ENCODE data around the gene DDA1.

Gene DDA1

GRCh38 chr19:17303940-17304267, 5.5 kb upstream of the DDA1 start:
- H3K9me3 ChIP-seq (ENCODE audit: low read depth, low read length) = no peaks in the 10 kb centered on the region
- peaks cover 2% of the 10 kb centered on the region; the same call in 1 of the 2 replicates for H3K36me3 ChIP-seq (ENCODE audit: insufficient read depth, low read length)
- no peak overlapping the region for H3K27ac ChIP-seq
- H3K9ac ChIP-seq (ENCODE audit: insufficient read length) = no peak overlapping the region
- peak overlapping the region; percentile 95 for H3K4me3 ChIP-seq
- DNase-seq (ENCODE audit: low read depth, low spot score) = no peak
- TF ChIP-seq EZH2 (IDR thresholded peaks at IDR 0.05) = no peak
- no peak for TF ChIP-seq FOXP2 (optimal IDR thresholded peaks at IDR 0.05; ENCODE audit: control extremely low read depth, extremely low read length, insufficient read depth)
- TF ChIP-seq POLR2AphosphoS5 (IDR thresholded peaks at IDR 0.05; ENCODE audit: borderline replicate concordance, low read depth, low read length) = no peak

GRCh38 chr19:17304386-17305215, 4.8 kb upstream of the DDA1 start:
- no peak for DNase-seq (ENCODE audit: low read depth, low spot score)
- H3K9ac ChIP-seq (ENCODE audit: insufficient read length) = no peak overlapping the region
- H3K36me3 ChIP-seq (ENCODE audit: insufficient read depth, low read length) = no peaks in the 10 kb centered on the region
- no peaks in the 10 kb centered on the region for H3K9me3 ChIP-seq (ENCODE audit: low read depth, low read length)
- H3K27ac ChIP-seq = peak overlapping the region; percentile 30; the same call in 1 of the 2 replicates
- no peak for TF ChIP-seq EZH2 (IDR thresholded peaks at IDR 0.05)
- TF ChIP-seq FOXP2 (optimal IDR thresholded peaks at IDR 0.05; ENCODE audit: control extremely low read depth, extremely low read length, insufficient read depth) = no peak
- no peak for TF ChIP-seq POLR2AphosphoS5 (IDR thresholded peaks at IDR 0.05; ENCODE audit: borderline replicate concordance, low read depth, low read length)
- peak overlapping the region; percentile 95 for H3K4me3 ChIP-seq

- no peaks in the 10 kb centered on the region for H3K36me3 ChIP-seq (ENCODE audit: insufficient read depth, low read length)
- H3K4me3 ChIP-seq = peak overlapping the region; percentile 95
- no peak for DNase-seq (ENCODE audit: low read depth, low spot score)
- TF ChIP-seq EZH2 (IDR thresholded peaks at IDR 0.05) (no peak), POLR2AphosphoS5 (IDR thresholded peaks at IDR 0.05; ENCODE audit: borderline replicate concordance, low read depth, low read length) (no peak), FOXP2 (optimal IDR thresholded peaks at IDR 0.05; ENCODE audit: control extremely low read depth, extremely low read length, insufficient read depth) (no peak)
- H3K9ac ChIP-seq (ENCODE audit: insufficient read length) = no peak overlapping the region
- H3K9me3 ChIP-seq (ENCODE audit: low read depth, low read length) = no peaks in the 10 kb centered on the region
- peak overlapping the region; percentile 30; the same call in 1 of the 2 replicates for H3K27ac ChIP-seq
Measured at GRCh38 chr19:17305216-17305516, 4.2 kb upstream of the DDA1 start.

- no peak for TF ChIP-seq FOXP2 (optimal IDR thresholded peaks at IDR 0.05; ENCODE audit: control extremely low read depth, extremely low read length, insufficient read depth)
- peak; percentile 70 for TF ChIP-seq POLR2AphosphoS5 (IDR thresholded peaks at IDR 0.05; ENCODE audit: borderline replicate concordance, low read depth, low read length)
- no peak for TF ChIP-seq EZH2 (IDR thresholded peaks at IDR 0.05)
- H3K4me3 ChIP-seq = peak within 1 kb of the TSS; percentile 95
- peak; percentile 86 for DNase-seq (ENCODE audit: low read depth, low spot score)
Measured at GRCh38 chr19:17305517-17306284, 3.7 kb upstream of the DDA1 start, which contains the start of gene MRPL34. TSS of gene MRPL34 (plus strand) at chr19:17305872. CDS start at chr19:17305893, 21 bp downstream.

GRCh38 chr19:17306285-17306714, 3.1 kb upstream of the DDA1 start:
- TF ChIP-seq POLR2AphosphoS5 (IDR thresholded peaks at IDR 0.05; ENCODE audit: borderline replicate concordance, low read depth, low read length) (no peak), EZH2 (IDR thresholded peaks at IDR 0.05) (no peak), FOXP2 (optimal IDR thresholded peaks at IDR 0.05; ENCODE audit: control extremely low read depth, extremely low read length, insufficient read depth) (no peak)
- Histone ChIP-seq H3K36me3 (ENCODE audit: insufficient read depth, low read length) (no peaks in the 10 kb centered on the region), H3K9me3 (ENCODE audit: low read depth, low read length) (no peaks in the 10 kb centered on the region), H3K4me3 (peak overlapping the region; percentile 95), H3K9ac (ENCODE audit: insufficient read length) (peak overlapping the region; percentile 88), H3K27ac (peak overlapping the region; percentile 63; the same call in 1 of the 2 replicates)
- no peak for DNase-seq (ENCODE audit: low read depth, low spot score)

More at GRCh38 chr19:17305517-17306284, 3.7 kb upstream of the DDA1 start, which contains the start of gene MRPL34:
- Histone ChIP-seq H3K27ac (peak within 1 kb of the TSS; percentile 63), H3K9me3 (ENCODE audit: low read depth, low read length) (no peaks in the 10 kb centered on the region), H3K9ac (ENCODE audit: insufficient read length) (peak within 1 kb of the TSS; percentile 88), H3K36me3 (ENCODE audit: insufficient read depth, low read length) (no peaks in the 10 kb centered on the region)

- Histone ChIP-seq H3K9me3 (ENCODE audit: low read depth, low read length) (no peaks in the 10 kb centered on the region), H3K9ac (ENCODE audit: insufficient read length) (no peak overlapping the region), H3K4me3 (no peak overlapping the region), H3K36me3 (ENCODE audit: insufficient read depth, low read length) (no peaks in the 10 kb centered on the region; the same call in 1 of the 2 replicates), H3K27ac (no peak overlapping the region)
- DNase-seq (ENCODE audit: low read depth, low spot score) = no peak
- no peak for TF ChIP-seq POLR2AphosphoS5 (IDR thresholded peaks at IDR 0.05; ENCODE audit: borderline replicate concordance, low read depth, low read length)
- TF ChIP-seq FOXP2 (optimal IDR thresholded peaks at IDR 0.05; ENCODE audit: control extremely low read depth, extremely low read length, insufficient read depth) = no peak
- TF ChIP-seq EZH2 (IDR thresholded peaks at IDR 0.05) = no peak
Measured at GRCh38 chr19:17307876-17308377, 1.4 kb upstream of the DDA1 start.

- peak overlapping the region; percentile 85 for H3K4me3 ChIP-seq
- H3K36me3 ChIP-seq (ENCODE audit: insufficient read depth, low read length) = peaks cover 8% of the 10 kb centered on the region; the same call in 1 of the 2 replicates
- no peaks in the 10 kb centered on the region for H3K9me3 ChIP-seq (ENCODE audit: low read depth, low read length)
- TF ChIP-seq EZH2 (IDR thresholded peaks at IDR 0.05) = no peak
- TF ChIP-seq FOXP2 (optimal IDR thresholded peaks at IDR 0.05; ENCODE audit: control extremely low read depth, extremely low read length, insufficient read depth) = no peak
- no peak for TF ChIP-seq POLR2AphosphoS5 (IDR thresholded peaks at IDR 0.05; ENCODE audit: borderline replicate concordance, low read depth, low read length)
- no peak for DNase-seq (ENCODE audit: low read depth, low spot score)
- no peak overlapping the region for H3K27ac ChIP-seq
- peak overlapping the region; percentile 87 for H3K9ac ChIP-seq (ENCODE audit: insufficient read length)
Measured at GRCh38 chr19:17309965-17310461, 650 bp downstream of the DDA1 start.

All from SK-N-MC (cell line).